ENCODE measurements around the gene TSPAN14.

DNA sequence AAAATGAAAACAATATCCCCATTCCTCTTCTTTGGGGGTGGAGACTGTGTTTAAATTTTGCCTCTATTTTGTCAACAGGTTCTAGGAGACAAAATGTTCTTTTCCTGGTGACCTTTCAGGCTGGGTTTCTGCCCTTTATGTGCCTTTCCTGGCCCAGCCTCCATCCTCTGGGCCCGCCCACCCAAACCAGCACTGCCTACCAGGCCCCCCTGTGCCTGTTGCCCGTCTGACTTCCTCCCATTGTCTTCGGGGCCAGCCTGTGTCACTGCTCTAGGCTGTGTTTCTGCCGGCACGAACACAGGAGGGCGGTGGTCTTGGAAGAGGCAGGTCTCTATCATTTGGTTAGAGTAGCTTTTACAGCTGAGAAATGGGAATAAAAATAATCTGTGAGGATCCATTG lies 13.9 kb downstream of the TSPAN14 start:
- TF ChIP-seq, protein P1, sequence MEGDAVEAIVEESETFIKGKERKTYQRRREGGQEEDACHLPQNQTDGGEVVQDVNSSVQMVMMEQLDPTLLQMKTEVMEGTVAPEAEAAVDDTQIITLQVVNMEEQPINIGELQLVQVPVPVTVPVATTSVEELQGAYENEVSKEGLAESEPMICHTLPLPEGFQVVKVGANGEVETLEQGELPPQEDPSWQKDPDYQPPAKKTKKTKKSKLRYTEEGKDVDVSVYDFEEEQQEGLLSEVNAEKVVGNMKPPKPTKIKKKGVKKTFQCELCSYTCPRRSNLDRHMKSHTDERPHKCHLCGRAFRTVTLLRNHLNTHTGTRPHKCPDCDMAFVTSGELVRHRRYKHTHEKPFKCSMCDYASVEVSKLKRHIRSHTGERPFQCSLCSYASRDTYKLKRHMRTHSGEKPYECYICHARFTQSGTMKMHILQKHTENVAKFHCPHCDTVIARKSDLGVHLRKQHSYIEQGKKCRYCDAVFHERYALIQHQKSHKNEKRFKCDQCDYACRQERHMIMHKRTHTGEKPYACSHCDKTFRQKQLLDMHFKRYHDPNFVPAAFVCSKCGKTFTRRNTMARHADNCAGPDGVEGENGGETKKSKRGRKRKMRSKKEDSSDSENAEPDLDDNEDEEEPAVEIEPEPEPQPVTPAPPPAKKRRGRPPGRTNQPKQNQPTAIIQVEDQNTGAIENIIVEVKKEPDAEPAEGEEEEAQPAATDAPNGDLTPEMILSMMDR (IDR thresholded peaks at IDR 0.05; ENCODE audit: low read depth, low read length, missing input control) = no peak
- TF ChIP-seq, protein P2, sequence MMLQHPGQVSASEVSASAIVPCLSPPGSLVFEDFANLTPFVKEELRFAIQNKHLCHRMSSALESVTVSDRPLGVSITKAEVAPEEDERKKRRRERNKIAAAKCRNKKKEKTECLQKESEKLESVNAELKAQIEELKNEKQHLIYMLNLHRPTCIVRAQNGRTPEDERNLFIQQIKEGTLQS (IDR thresholded peaks at IDR 0.05) = no peak
- TF ChIP-seq TAF1 (conservative IDR thresholded peaks at IDR 0.05) (no peak), YY1 (IDR thresholded peaks at IDR 0.05) (no peak), RAD21 (IDR thresholded peaks at IDR 0.05) (peak in 1 of 2 donors; percentile 37), SP1 (IDR thresholded peaks at IDR 0.05) (peak; percentile 83)
- TF ChIP-seq, protein P3, sequence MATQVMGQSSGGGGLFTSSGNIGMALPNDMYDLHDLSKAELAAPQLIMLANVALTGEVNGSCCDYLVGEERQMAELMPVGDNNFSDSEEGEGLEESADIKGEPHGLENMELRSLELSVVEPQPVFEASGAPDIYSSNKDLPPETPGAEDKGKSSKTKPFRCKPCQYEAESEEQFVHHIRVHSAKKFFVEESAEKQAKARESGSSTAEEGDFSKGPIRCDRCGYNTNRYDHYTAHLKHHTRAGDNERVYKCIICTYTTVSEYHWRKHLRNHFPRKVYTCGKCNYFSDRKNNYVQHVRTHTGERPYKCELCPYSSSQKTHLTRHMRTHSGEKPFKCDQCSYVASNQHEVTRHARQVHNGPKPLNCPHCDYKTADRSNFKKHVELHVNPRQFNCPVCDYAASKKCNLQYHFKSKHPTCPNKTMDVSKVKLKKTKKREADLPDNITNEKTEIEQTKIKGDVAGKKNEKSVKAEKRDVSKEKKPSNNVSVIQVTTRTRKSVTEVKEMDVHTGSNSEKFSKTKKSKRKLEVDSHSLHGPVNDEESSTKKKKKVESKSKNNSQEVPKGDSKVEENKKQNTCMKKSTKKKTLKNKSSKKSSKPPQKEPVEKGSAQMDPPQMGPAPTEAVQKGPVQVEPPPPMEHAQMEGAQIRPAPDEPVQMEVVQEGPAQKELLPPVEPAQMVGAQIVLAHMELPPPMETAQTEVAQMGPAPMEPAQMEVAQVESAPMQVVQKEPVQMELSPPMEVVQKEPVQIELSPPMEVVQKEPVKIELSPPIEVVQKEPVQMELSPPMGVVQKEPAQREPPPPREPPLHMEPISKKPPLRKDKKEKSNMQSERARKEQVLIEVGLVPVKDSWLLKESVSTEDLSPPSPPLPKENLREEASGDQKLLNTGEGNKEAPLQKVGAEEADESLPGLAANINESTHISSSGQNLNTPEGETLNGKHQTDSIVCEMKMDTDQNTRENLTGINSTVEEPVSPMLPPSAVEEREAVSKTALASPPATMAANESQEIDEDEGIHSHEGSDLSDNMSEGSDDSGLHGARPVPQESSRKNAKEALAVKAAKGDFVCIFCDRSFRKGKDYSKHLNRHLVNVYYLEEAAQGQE (IDR thresholded peaks at IDR 0.05) = no peak
- TF ChIP-seq, protein P4, sequence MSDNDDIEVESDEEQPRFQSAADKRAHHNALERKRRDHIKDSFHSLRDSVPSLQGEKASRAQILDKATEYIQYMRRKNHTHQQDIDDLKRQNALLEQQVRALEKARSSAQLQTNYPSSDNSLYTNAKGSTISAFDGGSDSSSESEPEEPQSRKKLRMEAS (IDR thresholded peaks at IDR 0.05) = peak; percentile 11
